ENCODE results near the gene ZFP3.
"Not testable (repeated sequence)": the region's sequence is repeated elsewhere in the genome, so short reads cannot be mapped to it uniquely, and the experiment has no call there.

The ZFP3 gene

DNA sequence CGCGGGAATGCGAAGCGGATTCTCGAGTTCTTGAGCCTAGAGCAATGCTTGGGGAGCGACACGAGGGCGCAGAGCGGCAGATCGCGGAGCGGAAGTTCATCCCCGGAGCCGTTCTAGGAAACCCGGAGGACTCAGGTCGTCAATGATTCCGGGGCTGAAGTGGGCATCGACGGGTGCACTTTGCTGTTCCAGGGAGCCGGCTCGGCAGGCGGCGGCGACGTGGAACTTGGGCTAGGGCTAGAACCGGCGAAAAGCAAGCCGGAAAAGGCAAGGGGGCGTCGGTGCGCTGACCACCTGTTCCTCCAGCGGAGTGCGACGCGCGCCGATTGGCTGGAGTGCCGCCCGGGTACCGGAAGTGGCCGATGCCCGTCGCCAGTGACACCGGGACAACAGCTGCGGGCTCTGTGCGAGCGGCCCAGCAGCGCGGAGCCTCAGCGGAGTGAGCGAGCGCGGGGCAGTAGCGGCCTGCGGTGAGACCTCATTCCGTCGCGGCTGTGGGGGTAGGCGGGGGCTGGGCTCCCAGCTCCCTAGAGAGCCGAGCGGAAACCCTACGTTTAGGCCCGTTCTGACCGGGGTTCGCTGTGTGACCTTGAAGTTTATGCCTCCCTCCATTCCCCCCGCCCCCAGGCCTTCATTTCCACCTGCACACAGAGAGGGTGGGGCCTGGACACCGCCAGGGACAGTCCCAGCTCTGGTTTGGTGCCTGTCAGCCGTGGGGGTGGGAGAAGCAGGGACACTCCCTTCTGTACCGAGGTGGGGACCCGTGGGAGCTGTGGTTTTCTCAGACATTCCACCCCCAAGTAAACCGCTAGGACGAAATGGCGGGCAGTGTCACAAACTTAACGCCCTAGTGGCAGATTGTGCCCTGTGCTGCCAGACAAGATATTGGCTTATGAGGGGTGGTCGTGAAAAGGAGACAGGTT is at the start of gene ZFP3:
TSS of gene ZFP3 (plus strand) at position 362 of the 923 bp plus-strand sequence. CDS start 13,038 bp downstream, outside the sequence.
- DNase-seq: peak; percentile 94

DNA sequence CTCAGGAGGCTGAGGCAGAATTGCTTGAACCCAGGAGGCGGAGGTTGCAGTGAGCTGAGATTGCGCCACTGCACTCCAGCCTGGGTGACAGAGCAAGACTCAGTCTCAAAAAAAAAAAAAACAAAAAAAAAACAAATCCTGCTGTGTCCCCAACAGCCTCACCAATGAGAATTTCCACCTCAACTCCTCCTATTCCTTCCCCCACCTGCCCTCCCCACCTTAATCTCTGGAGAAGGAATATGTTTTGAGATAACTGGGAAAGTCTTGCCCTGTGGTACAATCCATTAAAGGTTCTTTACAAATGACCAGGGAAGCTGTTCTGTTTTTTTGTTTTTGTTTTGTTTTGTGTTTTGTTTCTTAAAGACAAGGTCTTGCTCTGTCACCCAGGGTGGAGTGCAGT is 48.1 kb upstream of the ZFP3 start:
- not testable (repeated sequence) for DNase-seq

DNA sequence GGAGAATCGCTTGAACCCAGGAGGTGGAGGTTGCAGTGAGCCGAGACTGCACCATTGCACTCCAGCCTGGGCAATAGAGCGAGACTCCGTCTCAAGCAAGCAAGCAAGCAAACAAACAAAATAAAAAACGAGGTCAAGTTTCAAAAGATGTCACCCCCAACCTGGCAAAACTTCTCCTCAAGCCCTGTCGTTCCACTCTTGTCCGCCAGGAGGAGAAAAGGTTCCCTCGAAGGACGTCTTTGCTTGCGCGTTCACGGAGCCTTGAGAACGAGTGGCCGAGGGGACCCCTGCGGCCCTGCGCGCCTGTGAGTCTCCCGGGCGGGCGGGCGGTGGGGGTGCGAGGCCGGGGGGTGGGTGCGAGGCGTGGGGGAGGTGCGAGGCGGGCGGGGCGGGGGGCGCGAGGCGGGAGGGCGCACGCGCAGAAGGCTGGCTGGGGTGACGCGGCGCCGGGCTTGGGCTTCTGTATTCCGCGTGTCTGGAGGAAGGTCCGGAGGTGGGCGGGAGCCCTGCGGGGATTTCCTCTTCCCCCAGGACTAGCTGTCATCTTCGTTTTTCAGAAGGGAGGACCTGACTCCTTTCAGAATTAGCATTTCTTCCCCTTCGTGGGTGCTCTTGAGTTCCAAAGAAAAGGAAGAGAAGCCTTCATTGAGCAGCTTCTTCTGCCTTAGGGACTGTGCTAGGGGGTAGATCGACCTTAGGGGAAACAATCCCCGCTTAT is 46.7 kb upstream of the ZFP3 start:
- DNase-seq: peak; percentile 87

DNA sequence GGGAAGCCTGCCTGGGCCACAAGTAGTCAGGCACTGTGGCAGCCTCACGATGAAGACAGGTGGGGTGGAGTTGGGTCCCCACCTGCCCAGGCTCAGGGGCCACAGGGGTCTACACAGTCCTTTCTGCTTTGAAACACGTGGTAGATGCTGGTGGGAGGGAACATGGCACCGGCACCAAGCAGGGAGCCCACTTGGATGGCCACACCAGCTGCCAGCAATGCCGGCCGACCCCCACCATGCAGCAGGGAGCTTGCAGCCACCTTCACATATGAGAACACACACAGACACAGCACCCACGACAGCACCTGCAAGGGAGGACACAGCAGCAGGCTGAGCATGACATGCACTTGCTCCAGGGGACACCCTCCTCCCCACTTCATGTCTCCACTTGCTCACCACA is 45.4 kb upstream of the ZFP3 start:
- DNase-seq: no peak

DNA sequence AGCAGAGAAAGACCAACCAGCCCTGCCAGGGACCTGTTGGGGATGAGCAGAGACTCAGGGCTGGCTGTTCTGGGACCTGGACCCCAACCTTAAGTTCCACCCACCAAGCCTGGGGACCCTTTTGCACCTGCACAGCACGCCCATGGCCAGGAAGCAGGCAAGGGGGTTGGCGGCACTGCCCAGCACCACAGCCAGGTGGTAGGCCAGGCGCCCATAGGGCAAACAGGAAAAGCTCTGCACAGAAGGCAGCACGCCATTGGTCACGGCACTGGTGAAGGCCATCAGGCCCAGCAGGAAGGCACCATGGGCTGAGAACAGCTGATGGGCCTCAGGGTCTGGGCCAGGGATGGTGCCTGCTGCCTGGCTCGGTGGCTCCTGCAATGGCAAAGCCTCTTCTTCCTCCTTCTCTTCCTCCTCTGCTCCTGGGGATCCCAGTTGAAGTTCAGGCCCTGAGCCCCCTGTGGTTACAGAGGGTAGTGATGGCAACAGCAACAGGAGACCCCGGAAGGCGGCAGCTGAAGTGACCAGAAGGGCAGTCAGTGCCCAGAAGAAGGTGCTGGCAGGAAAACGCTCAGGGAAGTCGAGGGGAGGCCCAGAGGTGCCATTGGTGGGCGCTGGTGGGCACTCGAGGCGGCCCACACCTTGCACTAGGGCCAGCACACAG is 44.8 kb upstream of the ZFP3 start:
- no peak for DNase-seq

DNA sequence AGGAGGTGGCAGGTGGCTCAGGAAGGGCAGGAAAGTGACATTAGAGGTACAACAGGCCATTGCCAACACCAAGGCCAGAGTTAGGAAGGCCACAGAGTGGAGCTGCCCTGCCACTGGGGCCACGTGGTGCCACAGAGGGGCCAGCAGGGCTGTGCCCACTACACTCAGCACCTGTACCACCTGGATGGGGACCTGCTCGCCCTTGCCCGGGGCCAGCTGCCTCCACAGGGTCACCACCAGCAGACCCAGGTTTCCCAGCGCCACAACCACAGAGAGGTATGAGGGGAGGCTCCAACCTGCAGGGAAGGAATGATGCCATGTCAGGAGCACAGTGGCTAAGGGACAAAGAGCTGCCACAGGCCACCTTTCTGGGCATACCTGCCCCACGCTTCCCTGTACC is 44.2 kb upstream of the ZFP3 start:
- no peak for DNase-seq

DNA sequence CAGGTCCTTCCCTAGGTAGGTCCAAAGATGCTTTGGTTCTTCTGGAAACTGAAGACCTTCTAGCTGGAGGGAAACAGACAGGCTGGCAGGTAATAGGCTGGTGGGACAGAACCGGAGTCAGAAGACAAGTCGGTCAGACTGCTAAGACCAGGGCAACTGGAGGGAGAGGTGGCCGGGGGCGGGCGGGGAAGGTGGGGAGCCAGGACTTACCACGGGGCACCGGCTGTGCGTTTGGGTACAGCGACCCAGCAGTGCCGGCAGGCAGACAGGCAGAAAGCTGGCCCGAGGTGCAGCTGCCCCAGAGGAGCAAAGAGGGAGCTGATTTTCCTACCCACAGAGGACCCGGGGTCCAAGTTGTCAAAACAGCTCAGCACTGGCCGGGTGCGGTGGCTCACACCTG is 43.6 kb upstream of the ZFP3 start:
- no peak for DNase-seq

DNA sequence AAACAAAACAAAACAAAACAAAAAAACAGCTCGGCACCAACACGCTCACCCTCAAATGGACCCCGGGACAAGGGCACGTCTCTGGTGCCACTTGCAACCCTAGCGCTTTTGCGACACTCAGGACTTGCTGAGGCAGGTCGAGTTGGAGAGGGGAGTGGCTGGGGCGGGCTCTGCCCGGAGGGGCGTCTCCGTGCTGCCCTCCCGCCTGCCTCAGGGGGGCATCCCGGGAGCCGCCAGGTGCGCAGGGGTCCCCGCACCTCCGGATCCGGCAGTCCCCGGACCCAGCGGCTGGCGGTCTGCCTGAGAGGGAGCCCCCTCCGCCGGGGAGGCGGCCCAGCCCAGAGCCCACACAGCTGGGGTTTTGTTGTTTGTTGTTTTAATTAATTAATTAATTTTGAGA is 43.0 kb upstream of the ZFP3 start, which contains the start of gene SLC52A1:
TSS of gene SLC52A1 (minus strand) at position 112 of the 400 bp plus-strand sequence. CDS start 820 bp downstream, outside the sequence.
- peak; percentile 33 for DNase-seq

DNA sequence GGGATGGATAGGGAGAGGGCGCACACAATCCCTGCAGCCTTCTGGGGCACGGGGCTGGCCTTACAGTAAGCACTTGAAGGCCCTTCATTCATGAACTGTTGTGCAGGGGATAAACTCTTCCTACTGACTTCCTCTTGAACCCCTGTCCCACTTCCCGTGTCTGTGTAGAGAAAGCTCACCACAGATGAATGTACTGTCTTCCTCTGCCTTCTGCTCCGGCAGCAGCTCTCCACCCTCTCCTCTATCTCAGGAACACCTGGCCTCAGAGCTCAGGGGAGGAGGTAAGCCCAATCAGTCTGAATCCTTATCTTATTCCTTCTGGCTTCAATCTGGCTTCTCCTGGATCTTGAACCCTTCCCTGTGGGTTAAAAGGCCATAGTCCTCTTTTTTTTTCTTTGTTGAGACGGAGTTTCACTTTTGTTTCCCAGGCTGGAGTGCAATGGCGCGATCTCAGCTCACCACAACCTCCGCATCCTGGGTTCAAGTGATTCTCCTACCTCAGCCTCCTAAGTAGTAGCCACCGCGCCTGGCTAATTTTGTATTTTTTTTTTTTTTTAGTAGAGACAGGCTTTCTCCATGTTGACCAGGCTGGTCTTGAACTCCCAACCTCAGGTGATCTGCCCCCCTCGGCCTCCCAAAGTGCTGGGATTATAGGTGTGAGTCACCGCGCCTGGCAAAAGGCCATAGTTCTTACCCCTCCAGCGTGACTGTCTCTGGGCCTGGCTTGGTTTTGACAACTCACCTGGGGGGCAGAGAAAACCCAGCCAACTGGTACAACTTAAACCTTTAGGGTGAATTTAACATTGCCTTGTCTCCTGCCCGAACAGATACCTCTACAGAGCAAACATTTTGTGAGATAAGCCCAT is 35.9 kb upstream of the ZFP3 start:
- DNase-seq: no peak

DNA sequence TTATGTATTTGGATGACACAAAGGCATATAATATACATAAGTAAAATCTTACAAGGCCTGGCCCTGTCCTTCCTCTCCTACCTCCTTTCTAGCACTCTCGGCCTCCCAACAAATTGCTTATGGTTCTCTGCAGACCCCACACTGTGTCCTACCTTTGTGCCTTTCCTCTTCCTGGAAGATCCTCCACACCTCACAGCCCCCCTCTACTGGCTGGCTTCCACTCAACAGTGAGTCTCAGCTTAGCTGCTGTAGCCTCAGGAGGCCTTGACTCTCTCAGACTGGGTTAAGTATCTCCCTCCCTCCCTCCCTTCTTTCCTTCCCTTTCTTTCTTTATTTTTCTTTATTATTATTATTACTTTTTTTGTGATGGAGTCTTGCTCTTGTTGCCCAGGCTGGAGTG is 34.7 kb upstream of the ZFP3 start:
- DNase-seq: no peak

DNA sequence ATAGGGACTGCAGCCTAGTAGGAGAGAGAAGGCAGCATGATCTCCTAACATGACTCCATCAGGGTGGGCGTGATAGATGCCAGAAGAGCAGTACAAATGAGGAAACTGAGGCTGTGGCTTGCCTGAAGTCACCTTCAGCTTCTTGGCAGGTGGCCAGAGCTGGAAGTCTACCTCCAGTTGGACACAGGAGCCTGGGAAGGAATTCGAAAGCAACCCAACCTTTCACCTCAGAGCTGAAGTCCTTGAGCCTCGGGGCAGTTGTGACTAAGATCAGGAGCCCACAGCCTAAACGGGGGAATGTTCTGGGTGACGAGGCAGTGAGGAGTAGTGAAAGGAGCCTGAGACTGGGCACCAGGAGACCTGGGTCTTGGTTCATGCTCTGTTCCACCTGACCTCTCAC is 33.6 kb upstream of the ZFP3 start:
- DNase-seq: no peak

DNA sequence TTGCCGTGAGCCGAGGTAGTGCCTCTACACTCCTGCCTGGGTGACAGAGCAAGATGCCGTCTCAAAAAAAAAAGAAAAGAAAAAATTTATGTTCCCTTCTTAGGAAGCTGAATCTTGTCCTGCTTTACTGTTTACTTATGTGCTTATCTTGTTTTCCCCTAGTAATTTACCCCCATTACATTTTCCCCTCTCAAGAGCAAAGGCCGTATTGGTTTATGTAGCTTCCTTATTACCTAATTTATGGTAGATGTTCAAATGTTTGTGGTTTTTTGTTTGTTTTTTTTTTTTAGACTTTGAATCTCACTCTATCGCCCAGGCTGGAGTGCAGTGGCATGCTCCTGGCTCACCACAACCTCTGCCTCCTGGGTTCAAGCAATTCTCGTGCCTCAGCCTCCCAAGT is 32.8 kb upstream of the ZFP3 start:
- DNase-seq: no peak

DNA sequence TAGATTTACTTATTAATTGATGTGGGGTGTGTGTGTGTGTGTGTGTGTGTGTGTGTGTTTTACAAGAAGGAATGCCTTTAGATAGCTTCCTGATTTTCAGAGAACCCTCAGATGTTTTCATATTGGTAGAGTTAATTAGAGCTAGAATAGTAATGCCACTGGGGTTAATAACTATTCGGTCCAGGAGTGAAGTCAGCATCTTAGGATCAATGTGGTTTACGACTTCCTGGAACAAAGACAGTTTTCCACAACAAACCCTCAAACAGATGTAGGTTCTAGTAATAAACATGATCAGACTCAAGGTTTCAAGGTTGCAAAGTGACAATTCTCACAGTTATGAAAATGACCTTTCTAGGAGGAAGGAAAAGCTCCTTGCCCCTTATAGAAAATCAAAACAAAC is 30.8 kb upstream of the ZFP3 start:
- no peak for DNase-seq

DNA sequence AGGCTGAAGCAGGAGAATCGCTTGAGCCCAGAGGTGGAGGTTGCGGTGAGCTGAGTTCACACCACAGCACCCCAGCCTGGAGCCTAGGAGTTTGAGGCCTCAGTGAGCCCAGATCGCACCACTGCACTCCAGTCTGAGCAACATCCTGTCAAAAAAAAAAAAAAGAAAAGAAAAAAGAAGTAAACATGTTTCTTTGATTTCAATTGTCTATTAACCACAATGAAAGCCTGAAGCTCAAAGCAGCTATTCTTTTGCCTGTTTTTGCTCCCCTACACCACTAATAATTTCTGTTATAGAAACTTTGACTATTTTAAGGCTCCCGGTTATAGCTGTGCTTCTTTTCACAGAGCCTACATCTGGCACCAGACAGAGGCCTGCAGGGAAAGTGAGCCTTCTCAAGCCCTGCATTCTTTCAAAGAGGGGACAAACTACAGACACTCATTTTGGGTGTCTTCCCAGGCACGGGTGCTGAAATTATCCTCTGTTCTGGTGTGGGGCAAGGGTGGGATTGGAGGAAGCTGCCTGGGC is 28.9 kb upstream of the ZFP3 start:
- no peak for DNase-seq

DNA sequence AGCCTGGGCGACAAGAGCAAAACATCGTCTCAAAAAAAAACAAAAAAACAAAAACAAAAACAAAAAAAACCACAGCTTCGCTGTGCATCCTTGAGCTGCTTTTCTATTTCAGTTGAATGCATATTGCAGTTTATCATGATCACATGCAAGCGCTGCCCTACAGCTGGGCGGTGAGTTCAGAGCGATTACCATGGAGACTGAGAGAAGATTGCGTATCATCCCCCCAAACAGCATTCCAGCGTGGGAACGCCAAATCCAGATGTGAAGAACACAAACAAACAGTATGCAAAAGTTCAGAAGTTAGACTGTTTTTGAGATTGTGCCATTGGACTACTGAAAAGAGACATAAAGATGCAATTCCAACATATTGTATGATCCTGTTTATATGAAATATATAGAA is 28.0 kb upstream of the ZFP3 start:
- DNase-seq: no peak

DNA sequence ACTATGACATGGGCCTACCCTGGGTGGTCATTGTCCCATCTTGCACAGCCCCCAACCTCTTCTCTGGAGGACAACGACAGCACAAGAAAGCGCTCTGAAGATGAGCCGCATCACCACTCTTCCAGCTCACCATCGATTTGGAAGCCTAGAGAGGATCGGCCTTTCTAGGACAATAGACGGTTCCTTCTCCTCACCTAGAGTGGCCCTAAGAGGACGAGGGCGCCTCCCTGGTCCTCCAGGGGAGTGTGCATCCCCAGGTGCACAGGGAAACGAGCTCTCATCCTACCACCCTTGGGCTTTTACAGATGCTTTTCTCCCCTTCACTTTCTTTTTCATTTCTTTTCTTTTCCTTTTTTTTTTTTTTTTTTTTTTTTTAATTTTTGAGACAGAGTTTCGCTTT is 22.7 kb upstream of the ZFP3 start:
- DNase-seq: no peak

DNA sequence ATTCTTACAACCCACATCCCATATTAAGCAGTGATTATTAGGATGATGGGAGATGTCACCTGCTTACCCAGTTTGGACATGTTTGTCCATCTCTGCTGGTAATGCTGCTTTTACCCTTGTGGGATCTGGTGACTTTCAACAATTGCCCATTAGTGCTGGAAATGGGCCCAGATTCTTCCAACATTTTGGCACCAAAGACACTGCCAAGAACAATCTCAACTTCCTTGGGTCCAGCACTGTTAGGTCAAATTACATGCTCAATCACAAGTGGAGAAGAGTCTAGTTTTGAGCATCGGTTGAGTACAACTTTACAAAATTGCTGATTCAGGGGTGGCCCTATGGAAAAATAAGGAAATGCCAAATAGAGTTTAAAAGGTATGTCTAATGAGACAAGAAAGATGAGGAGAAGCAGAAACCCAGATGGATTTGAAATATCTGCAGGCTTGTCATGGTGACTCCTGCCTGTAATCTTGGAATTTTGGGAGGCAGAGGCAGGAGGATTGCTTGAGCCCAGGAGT is 13.0 kb upstream of the ZFP3 start:
- no peak for DNase-seq

DNA sequence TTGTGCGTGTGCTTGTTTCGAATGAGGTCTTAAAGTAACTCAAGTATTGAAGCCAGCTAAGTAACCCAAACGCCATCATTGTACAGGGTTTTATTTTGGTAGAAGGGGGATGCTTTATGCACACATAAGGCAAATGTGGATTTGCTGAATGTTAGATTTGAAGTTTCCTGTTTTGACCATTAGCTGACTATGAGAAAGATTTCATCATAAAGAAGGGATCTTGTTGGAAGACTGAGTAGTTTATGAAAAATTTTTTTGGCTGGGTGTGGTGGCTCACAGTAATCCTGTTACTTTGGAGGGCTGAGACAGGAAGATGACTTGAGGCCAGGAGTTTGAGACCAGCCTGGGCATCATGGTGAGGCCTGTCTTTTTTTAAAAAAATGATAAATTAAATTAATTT is 10.0 kb upstream of the ZFP3 start:
- no peak for DNase-seq

DNA sequence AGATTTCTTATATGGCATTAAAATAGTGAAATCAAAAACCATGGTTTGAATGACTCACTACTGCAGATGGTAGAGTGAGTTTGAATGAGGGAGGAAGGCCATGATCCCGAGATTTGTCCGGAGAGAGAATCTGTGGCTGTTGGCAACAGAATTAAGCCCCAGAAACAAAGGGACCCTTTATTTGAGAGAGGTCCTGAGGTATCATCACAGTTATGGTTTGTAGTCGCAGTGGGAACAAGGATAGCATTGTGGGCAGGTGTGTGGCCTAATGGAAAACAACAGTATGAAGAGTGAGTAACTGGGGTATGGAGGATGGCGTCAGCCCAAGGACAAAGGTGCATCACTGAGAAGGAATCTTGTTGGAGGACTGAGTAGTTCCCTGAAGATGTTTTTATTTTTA is 8.5 kb upstream of the ZFP3 start:
- no peak for DNase-seq

DNA sequence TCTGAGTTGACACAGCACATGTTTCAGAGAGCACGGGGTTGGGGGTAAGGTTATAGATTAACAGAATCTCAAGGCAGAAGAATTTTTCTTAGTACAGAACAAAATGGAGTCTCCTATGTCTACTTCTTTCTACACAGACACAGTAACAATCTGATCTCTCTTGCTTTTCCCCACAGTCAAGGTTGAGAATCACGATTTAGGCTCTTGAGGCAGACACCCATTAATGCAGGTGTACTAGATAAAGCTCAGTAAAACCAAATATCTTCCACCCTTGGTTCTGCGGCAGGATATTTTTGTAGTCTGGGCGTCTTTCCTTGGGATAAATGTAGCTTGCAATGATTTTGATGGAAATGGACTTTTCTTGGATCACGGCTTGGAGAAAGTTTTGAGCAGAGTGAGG is 2.8 kb upstream of the ZFP3 start:
- DNase-seq: not testable (repeated sequence)

DNA sequence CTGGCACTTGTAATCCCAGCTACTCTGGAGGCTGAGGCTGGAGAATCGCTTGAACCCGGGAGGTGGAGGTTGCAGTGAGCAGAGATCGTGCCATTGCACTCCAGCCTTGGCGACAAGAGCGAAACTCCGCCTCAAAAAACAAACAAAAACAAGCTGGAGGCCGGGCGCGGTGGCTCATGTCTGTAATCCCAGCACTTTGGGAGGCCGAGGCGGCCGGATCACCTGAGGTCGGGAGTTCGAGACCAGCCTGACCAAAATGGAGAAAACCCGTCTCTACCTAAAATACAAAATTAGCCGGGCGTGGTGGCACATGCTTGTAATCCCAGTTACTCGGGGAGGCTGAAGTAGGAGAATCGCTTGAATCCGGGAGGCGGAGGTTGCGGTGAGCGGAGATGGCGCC is 992 bp upstream of the ZFP3 start:
- not testable (repeated sequence) for DNase-seq

DNA sequence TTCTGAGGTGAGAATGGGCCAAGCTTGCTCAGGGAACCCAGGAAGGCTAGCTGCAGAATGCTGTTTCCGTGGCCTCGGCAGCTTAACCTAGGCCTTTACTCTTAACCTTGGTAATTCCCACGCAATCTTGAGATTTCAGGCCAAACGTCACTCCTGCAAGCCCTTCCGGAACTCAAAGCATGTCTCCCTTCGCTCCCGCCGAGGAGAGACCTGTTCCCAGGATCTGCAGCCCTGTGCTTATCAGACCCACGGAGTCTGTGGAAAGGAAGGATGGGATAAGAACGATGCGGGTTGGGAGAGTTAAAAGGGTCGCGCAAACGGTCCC is 524 bp upstream of the ZFP3 start:
- no peak for DNase-seq

All from NCI-H2171 treated with DMSO at 0.1 percent for 48 hours (cell line).